K562 (cell line): ENCODE results near the gene FAAH. TPM values are rescaled to one million over a fixed set of nuclear protein-coding genes. Genes with fewer than 3 reads are reported as not detected.

Source experiments
- ATAC-seq: fragments of 200-7000 bp; cut with Tn5 transposase; 3 replicates; pipeline ENCODE4 v1.9.1; 2020; ENCODE audit warnings: moderate library complexity
- BruUV-seq: library from RNA; stranded (reverse); fragments of 400-500 nt; replicated peaks from 2 replicates; lab custom pipeline; 2021; lab: Mats Ljungman, UMichigan
- CTCF ChIA-PET: fragments of 300-600 bp; formaldehyde crosslinking; extraction: SDS; loops from one replicate; lab custom pipeline; 2021; ENCODE audit warnings: low intra/inter-chr PET ratio; lab: Yijun Ruan, JAX
- POLR2A ChIA-PET: fragments of 300-600, 350-650 bp; sonication (Branson Sonifier 250); formaldehyde crosslinking; extraction: SDS; loops from one replicate; lab custom pipeline; 2021; ENCODE audit warnings: antibody characterized with exemption, inconsistent platforms; lab: Yijun Ruan, JAX
- DNase-seq, 4 experiments: peaks; one replicate each; pipeline versions ENCODE4 v3.0.0 to v3.0.0-alpha.2; 2011 to 2018; ENCODE audit warnings: low spot score in 3 of 4, mixed read lengths in 3 of 4; ENCODE audit errors: extremely low read depth in 1 of 4
- FAIRE-seq: peaks from 2 replicates; lab custom pipeline; 2011; peaks lifted over from hg19 to GRCh38; lab: Jason Lieb, UNC
- H2AFZ ChIP-seq: 2 replicates; pipeline ENCODE4 v1.6.0; 2011; ENCODE audit warnings: low read depth, low read length, control low read depth, inconsistent platforms
- H3K27ac ChIP-seq: fragments of 200-600 bp; 3 replicates; pipeline ENCODE4 v1.8.0; 2011; ENCODE audit warnings: low read depth, mild to moderate bottlenecking, control low read depth, inconsistent platforms, low read length, moderate library complexity, mixed read lengths; ENCODE audit errors: extremely low read depth
- H3K27me3 ChIP-seq, 2 experiments: fragments of 300-600 bp in 1 of 2; 2 replicates in 1 of 2; 3 replicates in 1 of 2; pipeline versions ENCODE4 v1.6.0 to v1.8.0; 2011; ENCODE audit warnings: inconsistent platforms in 2 of 2, low read length in 2 of 2, mild to moderate bottlenecking in 1 of 2, mixed read lengths in 1 of 2, moderate library complexity in 1 of 2; ENCODE audit not compliant: control insufficient read depth in 2 of 2, insufficient read depth in 2 of 2
- H3K36me3 ChIP-seq: fragments of 300-600 bp; 3 replicates; pipeline ENCODE4 v1.8.0; 2011; ENCODE audit warnings: mild to moderate bottlenecking, low read length, inconsistent platforms; ENCODE audit not compliant: control insufficient read depth, insufficient read depth
- H3K4me1 ChIP-seq, 2 experiments: fragments of 200-600 bp in 1 of 2; replicated peaks in 1 of 2; 2 replicates in 1 of 2; 3 replicates in 1 of 2; pipeline versions ENCODE4 v1.5.1 to v1.8.0; 2011; ENCODE audit warnings: inconsistent platforms in 2 of 2, low read length in 2 of 2, mild to moderate bottlenecking in 1 of 2, mixed read lengths in 1 of 2, moderate library complexity in 1 of 2; ENCODE audit not compliant: control insufficient read depth in 2 of 2, insufficient read depth in 2 of 2
- H3K4me2 ChIP-seq: 2 replicates; pipeline ENCODE4 v1.6.1; 2011; ENCODE audit warnings: low read length, control low read depth, inconsistent platforms, mixed read lengths; ENCODE audit not compliant: insufficient read depth
- H3K4me3 ChIP-seq: fragments of 200-600 bp; sonication (generic), shearing (Covaris generic); 2 replicates; pipeline ENCODE4 v1.5.1; 2016; ENCODE audit warnings: control low read depth, inconsistent platforms
- H3K79me2 ChIP-seq: fragments of 200-600 bp; 3 replicates; pipeline ENCODE4 v1.8.0; 2011; ENCODE audit warnings: low read length, inconsistent platforms; ENCODE audit not compliant: control insufficient read depth, insufficient read depth
- H3K9ac ChIP-seq, 2 experiments: 2 replicates each; pipeline versions ENCODE4 v1.6.0 to v1.6.1; 2011; ENCODE audit warnings: low read depth in 2 of 2, low read length in 2 of 2, control low read depth in 1 of 2, inconsistent platforms in 1 of 2, mild to moderate bottlenecking in 1 of 2, mixed read lengths in 1 of 2; ENCODE audit not compliant: insufficient read depth in 1 of 2
- H3K9me1 ChIP-seq: one replicate; pipeline ENCODE4 v1.6.0; 2011; ENCODE audit warnings: inconsistent platforms, mild to moderate bottlenecking, low read length, moderate library complexity; ENCODE audit not compliant: control insufficient read depth, insufficient read depth
- H3K9me3 ChIP-seq: replicated peaks from 2 replicates; pipeline ENCODE4 v1.5.1; 2011; ENCODE audit warnings: low read depth, low read length, inconsistent platforms; ENCODE audit not compliant: control insufficient read depth, insufficient read depth
- H4K20me1 ChIP-seq: replicated peaks from 2 replicates; pipeline ENCODE4 v1.6.1; 2011; ENCODE audit warnings: low read length, inconsistent platforms, mixed read lengths; ENCODE audit not compliant: control insufficient read depth, insufficient read depth
- C11orf30 ChIP-seq: fragments of 450-650 bp; IDR thresholded peaks from 2 replicates; pipeline ENCODE4 v1.6.1; 2016; ENCODE audit warnings: low read depth, mild to moderate bottlenecking
- CSDE1 ChIP-seq, 2 experiments: fragments of 450-650 bp; IDR thresholded peaks; 2 replicates each; pipeline ENCODE4 v1.6.1; 2016; ENCODE audit warnings: mild to moderate bottlenecking in 1 of 2
- DACH1 ChIP-seq: fragments of 450-650 bp; IDR thresholded peaks from 2 replicates; pipeline ENCODE4 v1.6.1; 2018; ENCODE audit not compliant: partially characterized antibody
- KAT8 ChIP-seq: fragments of 450-650 bp; IDR thresholded peaks from 2 replicates; pipeline ENCODE4 v1.6.1; 2016; ENCODE audit warnings: low read depth, mild to moderate bottlenecking
- MED1 ChIP-seq: sonication (generic); formaldehyde crosslinking; IDR thresholded peaks from 2 replicates; pipeline ENCODE4 v1.8.1; 2023; ENCODE audit warnings: missing genetic modification reagents, borderline replicate concordance
- MLX ChIP-seq, 2 experiments: fragments of 450-650 bp in 1 of 2; sonication (generic) in 1 of 2; formaldehyde crosslinking; conservative IDR thresholded peaks; 2 replicates each; pipeline versions ENCODE4 v1.4.0 to v1.8.1; 2020 to 2022; ENCODE audit warnings: mild to moderate bottlenecking in 1 of 2, missing genetic modification reagents in 1 of 2
- MTF1 ChIP-seq: fragments of 250-450 bp; sonication (Bioruptor Pico); IDR thresholded peaks from 2 replicates; pipeline ENCODE4 v1.9.0; 2021; ENCODE audit warnings: moderate library complexity, mild to moderate bottlenecking, inconsistent platforms, borderline replicate concordance
- NFYB ChIP-seq: IDR thresholded peaks from 2 replicates; pipeline ENCODE4 v1.6.1; 2011; ENCODE audit warnings: mild to moderate bottlenecking, moderate library complexity; ENCODE audit not compliant: insufficient read length; ENCODE audit errors: extremely low read depth
- PURB ChIP-seq: sonication (generic); formaldehyde crosslinking; IDR thresholded peaks from 2 replicates; pipeline ENCODE4 v1.9.0; 2021; ENCODE audit warnings: low read depth, mild to moderate bottlenecking, missing genetic modification reagents
- RBFOX2 ChIP-seq: fragments of 200-400 bp; formaldehyde crosslinking; IDR thresholded peaks from 2 replicates; pipeline ENCODE4 v1.6.1; 2017; ENCODE audit warnings: low read depth, mild to moderate bottlenecking, low read length, moderate library complexity
- TOE1 ChIP-seq, 2 experiments: fragments of 450-650 bp in 1 of 2; sonication (generic) in 1 of 2; formaldehyde crosslinking in 1 of 2; IDR thresholded peaks; 2 replicates each; pipeline versions ENCODE4 v1.7.1 to v1.8.0; 2016 to 2022; ENCODE audit warnings: borderline replicate concordance in 2 of 2, mild to moderate bottlenecking in 2 of 2, antibody characterized with exemption in 1 of 2, inconsistent platforms in 1 of 2, low read depth in 1 of 2, missing genetic modification reagents in 1 of 2, moderate library complexity in 1 of 2
- ZNF232 ChIP-seq: sonication (generic); formaldehyde crosslinking; IDR thresholded peaks from 2 replicates; pipeline ENCODE4 v1.8.0; 2022; ENCODE audit warnings: mild to moderate bottlenecking, missing genetic modification reagents
- ZNF316 ChIP-seq: fragments of 450-650 bp; IDR thresholded peaks from 2 replicates; pipeline ENCODE4 v1.6.1; 2016
- WGBS: fragments of 100-300 bp; shearing (Covaris generic); methylation state at CpG from one replicate; pipeline ENCODE4 v1.1.6; 2016; ENCODE audit warnings: low coverage, mixed read lengths; ENCODE audit not compliant: insufficient coverage; ENCODE audit errors: missing lambda C conversion rate; 5-methylcytosine and 5-hydroxymethylcytosine counted together
- in situ Hi-C: fragments of 300-500 bp; cut with MboI; formaldehyde crosslinking; loops from 4 replicates; pipeline ENCODE4 v1.15.0; 2018; ENCODE audit warnings: inconsistent platforms, mixed read lengths
- intact Hi-C: fragments of 100-400 bp; cut with micrococcal nuclease; formaldehyde crosslinking; loops from 2 replicates; pipeline ENCODE4 v1.14.2; 2022
- polyA plus RNA-seq, 8 experiments: library from polyadenylated mRNA; depleted of rRNA in 4 of 8; stranded (reverse) in 5 of 8; unstranded in 3 of 8; fragments of >200 nt; fragmentation: Nextera tagmentation in 2 of 8; fragmentation: Illumina TruSeq in 1 of 8; extraction: Ambion mirVana in 2 of 8; extraction: Trizol in 1 of 8; gene quantifications; 2 replicates each; pipeline versions ENCODE4 v1.2.1 to v1.2.3, GENCODE V29; 2011 to 2014; ENCODE audit warnings: inconsistent platforms in 1 of 8, missing spikeins in 1 of 8
- total RNA-seq, 7 experiments: library from RNA; depleted of rRNA in 6 of 7; stranded (reverse); fragments of >200 nt in 6 of 7; fragmentation: Illumina TruSeq in 2 of 7; extraction: Trizol in 2 of 7; gene quantifications; 2 replicates each; pipeline versions ENCODE4 v1.2.1 to v1.2.3, GENCODE V29; 2011 to 2021; ENCODE audit warnings: low replicate concordance in 1 of 7

Gene FAAH
- total and polyA plus RNA-seq, 9 of the 15 experiments (the other 6 are each of a cell fraction or from before 2014, with no cell fraction given) = 0.06 to 1.1 (median 0.32) TPM

GRCh38 chr1:46425726-46426125 lies 31.6 kb downstream of the FAAH start:
- in situ Hi-C loops = no loop called here
- intact Hi-C loops = no loop called here
- no peak for TF ChIP-seq PURB (CRISPR knock-in tag)
- TF ChIP-seq C11orf30 = peak; percentile 37; the same call in 1 of the 2 replicates
- 0 out of 2 replicates have a peak, but pooled peaks have one; percentile 29 for TF ChIP-seq ZNF316
- no TSS peak for BruUV-seq
- Histone ChIP-seq H3K27ac (no peak overlapping the region), H3K27me3 (0 out of 5 replicates have a peak, but pooled peaks cover 0 to 2% of the 10 kb centered on the region in 2 experiments), H3K9ac (peak overlapping the region in 1 of 2 experiments; percentile 80; a peak in 1 of 4 replicates), H3K4me2 (no peak overlapping the region), H3K9me3 (no peaks in the 10 kb centered on the region), H3K4me3 (no peak overlapping the region), H3K4me1 (peaks cover 22% of the 10 kb centered on the region in 2 experiments; a peak in 4 of 5 replicates), H2AFZ (no peak overlapping the region; the same call in 1 of the 2 replicates), H3K79me2 (no peaks in the 10 kb centered on the region), H4K20me1 (no peaks in the 10 kb centered on the region), H3K9me1 (no peaks in the 10 kb centered on the region), H3K36me3 (no peaks in the 10 kb centered on the region)
- FAIRE-seq (no peak), DNase-seq (no peak), ATAC-seq (no peak)
- WGBS = 6% methylated on average over 4 of the region's 4 CpGs
- CTCF ChIA-PET = no interaction called here
- POLR2A ChIA-PET = interaction anchor here (0.6 to 1.5 kb wide), 5 partner anchors 10 to 148 kb away, joined by 3 to 4 read pairs (median 3); no protein-coding TSS in a partner anchor

- peaks cover 6 to 13% of the 10 kb centered on the region in 2 experiments; a peak in 4 of 5 replicates for H3K4me1 ChIP-seq
- H2AFZ ChIP-seq = no peak overlapping the region
- no TSS peak for BruUV-seq
- no peaks in the 10 kb centered on the region for H3K79me2 ChIP-seq
- DNase-seq (no peak), FAIRE-seq (no peak), ATAC-seq (no peak)
- intact Hi-C loops = no loop called here
- H3K9ac ChIP-seq = no peak overlapping the region
- H3K9me1 ChIP-seq = no peaks in the 10 kb centered on the region
- H3K36me3 ChIP-seq = no peaks in the 10 kb centered on the region
- no peak overlapping the region for H3K4me3 ChIP-seq
- no peak overlapping the region for H3K27ac ChIP-seq
- CTCF ChIA-PET = no interaction called here
- peaks cover 0 to 2% of the 10 kb centered on the region in 2 experiments; a peak in 1 of 5 replicates for H3K27me3 ChIP-seq
- WGBS = 2% methylated on average over 2 of the region's 2 CpGs
- POLR2A ChIA-PET = no interaction called here
- no peaks in the 10 kb centered on the region for H4K20me1 ChIP-seq
- no peak overlapping the region for H3K4me2 ChIP-seq
- in situ Hi-C loops = no loop called here
- no peaks in the 10 kb centered on the region for H3K9me3 ChIP-seq
- TF ChIP-seq KAT8 (no peak), MTF1 (no peak), RBFOX2 (no peak), DACH1 (peak; percentile 64), MLX (CRISPR knock-in tag; conservative IDR thresholded peaks at IDR 0.05) (0 out of 4 replicates have a peak, but pooled peaks of 1 of the 2 experiments have one; percentile 68), TOE1 (IDR thresholded peaks at IDR 0.05; ENCODE audit: borderline replicate concordance) (no peak), TOE1 (CRISPR knock-in tag; IDR thresholded peaks at IDR 0.05; ENCODE audit: borderline replicate concordance, low read depth) (no peak), CSDE1 (IDR thresholded peaks at IDR 0.05) (no peak), ZNF232 (CRISPR knock-in tag) (peak; percentile 78; the same call in 1 of the 2 replicates), NFYB (no peak), MED1 (no peak)
Measured at GRCh38 chr1:46427541-46427940, 33.4 kb downstream of the FAAH start.
